ENCODE measurements around the gene ANKRD42.
"Not testable (repeated sequence)": the region's sequence is repeated elsewhere in the genome, so short reads cannot be mapped to it uniquely, and the experiment has no call there.

The ANKRD42 gene

GRCh38 chr11:83195143-83195466, 1.6 kb downstream of the ANKRD42 start:
- Mint-ChIP-seq H3K36me3 (peaks cover 17% of the 10 kb centered on the region), H3K9me3 (no peaks in the 10 kb centered on the region), H3K27me3 (no peaks in the 10 kb centered on the region), H3K4me1 (peaks cover 52% of the 10 kb centered on the region), H3K27ac (peak overlapping the region; percentile 93), H3K4me3 (peak overlapping the region; percentile 100)

- H3K27ac Mint-ChIP-seq: peak overlapping the region; percentile 53
- H3K4me3 Mint-ChIP-seq: peak overlapping the region; percentile 100
- H3K36me3 Mint-ChIP-seq: peaks cover 17% of the 10 kb centered on the region
- no peaks in the 10 kb centered on the region for H3K9me3 Mint-ChIP-seq
- no peaks in the 10 kb centered on the region for H3K27me3 Mint-ChIP-seq
- peaks cover 52% of the 10 kb centered on the region for H3K4me1 Mint-ChIP-seq
Observed at GRCh38 chr11:83195649-83196048, 2.1 kb downstream of the ANKRD42 start.

- no peak overlapping the region for H3K4me3 Mint-ChIP-seq
- no peaks in the 10 kb centered on the region for H3K9me3 Mint-ChIP-seq
- peaks cover 26% of the 10 kb centered on the region for H3K4me1 Mint-ChIP-seq
- no peak overlapping the region for H3K27ac Mint-ChIP-seq
- H3K27me3 Mint-ChIP-seq: no peaks in the 10 kb centered on the region
- H3K36me3 Mint-ChIP-seq: peaks cover 11% of the 10 kb centered on the region
Observed at GRCh38 chr11:83200035-83200434, 6.5 kb downstream of the ANKRD42 start.

GRCh38 chr11:83205608-83206185, 12.2 kb downstream of the ANKRD42 start:
- no peak overlapping the region for H3K4me3 Mint-ChIP-seq
- H3K27me3 Mint-ChIP-seq: no peaks in the 10 kb centered on the region
- H3K4me1 Mint-ChIP-seq: no peaks in the 10 kb centered on the region
- H3K36me3 Mint-ChIP-seq: peaks cover 8% of the 10 kb centered on the region
- no peak overlapping the region for H3K27ac Mint-ChIP-seq
- H3K9me3 Mint-ChIP-seq: no peaks in the 10 kb centered on the region

- Mint-ChIP-seq H3K27me3 (no peaks in the 10 kb centered on the region), H3K27ac (no peak overlapping the region), H3K4me3 (no peak overlapping the region), H3K36me3 (peaks cover 8% of the 10 kb centered on the region), H3K4me1 (no peaks in the 10 kb centered on the region), H3K9me3 (no peaks in the 10 kb centered on the region)
Observed at GRCh38 chr11:83206221-83206620, 12.7 kb downstream of the ANKRD42 start.

- H3K27ac Mint-ChIP-seq, H3K36me3 Mint-ChIP-seq, H3K27me3 Mint-ChIP-seq, H3K4me3 Mint-ChIP-seq, H3K4me1 Mint-ChIP-seq, H3K9me3 Mint-ChIP-seq: not testable (repeated sequence)
Observed at GRCh38 chr11:83206771-83207382, 13.4 kb downstream of the ANKRD42 start.

GRCh38 chr11:83219095-83219494, 25.6 kb downstream of the ANKRD42 start:
- Mint-ChIP-seq H3K4me1 (no peaks in the 10 kb centered on the region), H3K36me3 (peaks cover 5% of the 10 kb centered on the region), H3K27me3 (no peaks in the 10 kb centered on the region), H3K27ac (no peak overlapping the region), H3K9me3 (no peaks in the 10 kb centered on the region), H3K4me3 (no peak overlapping the region)

GRCh38 chr11:83220260-83220659, 26.7 kb downstream of the ANKRD42 start:
- Mint-ChIP-seq H3K9me3 (no peaks in the 10 kb centered on the region), H3K27me3 (no peaks in the 10 kb centered on the region), H3K27ac (no peak overlapping the region), H3K36me3 (peaks cover 3% of the 10 kb centered on the region), H3K4me1 (no peaks in the 10 kb centered on the region), H3K4me3 (no peak overlapping the region)

GRCh38 chr11:83221694-83222093, 28.2 kb downstream of the ANKRD42 start:
- Mint-ChIP-seq H3K9me3 (no peaks in the 10 kb centered on the region), H3K27me3 (no peaks in the 10 kb centered on the region), H3K27ac (no peak overlapping the region), H3K4me3 (no peak overlapping the region), H3K36me3 (no peaks in the 10 kb centered on the region), H3K4me1 (no peaks in the 10 kb centered on the region)

- no peaks in the 10 kb centered on the region for H3K4me1 Mint-ChIP-seq
- H3K36me3 Mint-ChIP-seq: no peaks in the 10 kb centered on the region
- H3K4me3 Mint-ChIP-seq: no peak overlapping the region
- H3K27me3 Mint-ChIP-seq: no peaks in the 10 kb centered on the region
- H3K27ac Mint-ChIP-seq: no peak overlapping the region
- H3K9me3 Mint-ChIP-seq: no peaks in the 10 kb centered on the region
Observed at GRCh38 chr11:83222499-83222898, 29.0 kb downstream of the ANKRD42 start.

GRCh38 chr11:83223457-83223856, 29.9 kb downstream of the ANKRD42 start:
- Mint-ChIP-seq H3K4me3 (no peak overlapping the region), H3K9me3 (no peaks in the 10 kb centered on the region), H3K27me3 (no peaks in the 10 kb centered on the region), H3K4me1 (no peaks in the 10 kb centered on the region), H3K36me3 (no peaks in the 10 kb centered on the region), H3K27ac (no peak overlapping the region)

GRCh38 chr11:83235825-83236224, 42.3 kb downstream of the ANKRD42 start:
- Mint-ChIP-seq H3K4me3 (no peak overlapping the region), H3K27ac (no peak overlapping the region), H3K9me3 (no peaks in the 10 kb centered on the region)

GRCh38 chr11:83238111-83238510, 44.6 kb downstream of the ANKRD42 start:
- Mint-ChIP-seq H3K4me1 (no peaks in the 10 kb centered on the region), H3K36me3 (peaks cover 4% of the 10 kb centered on the region), H3K9me3 (no peaks in the 10 kb centered on the region), H3K27ac (no peak overlapping the region), H3K27me3 (no peaks in the 10 kb centered on the region), H3K4me3 (no peak overlapping the region)

More at GRCh38 chr11:83235825-83236224, 42.3 kb downstream of the ANKRD42 start:
- no peaks in the 10 kb centered on the region for H3K27me3 Mint-ChIP-seq
- peaks cover 6% of the 10 kb centered on the region for H3K36me3 Mint-ChIP-seq
- H3K4me1 Mint-ChIP-seq: no peaks in the 10 kb centered on the region

- Mint-ChIP-seq H3K36me3 (peaks cover 3% of the 10 kb centered on the region), H3K27me3 (no peaks in the 10 kb centered on the region), H3K27ac (no peak overlapping the region), H3K4me1 (no peaks in the 10 kb centered on the region), H3K4me3 (no peak overlapping the region), H3K9me3 (no peaks in the 10 kb centered on the region)
Observed at GRCh38 chr11:83241291-83241946, 47.9 kb downstream of the ANKRD42 start.

GRCh38 chr11:83249445-83249844, 55.9 kb downstream of the ANKRD42 start:
- Mint-ChIP-seq H3K27ac (no peak overlapping the region), H3K4me3 (no peak overlapping the region), H3K27me3 (no peaks in the 10 kb centered on the region), H3K9me3 (no peaks in the 10 kb centered on the region), H3K4me1 (peaks cover 3% of the 10 kb centered on the region), H3K36me3 (peaks cover 1% of the 10 kb centered on the region)

- no peaks in the 10 kb centered on the region for H3K27me3 Mint-ChIP-seq
- no peak overlapping the region for H3K4me3 Mint-ChIP-seq
- H3K27ac Mint-ChIP-seq: no peak overlapping the region
- H3K36me3 Mint-ChIP-seq: peaks cover 1% of the 10 kb centered on the region
- peaks cover 3% of the 10 kb centered on the region for H3K4me1 Mint-ChIP-seq
- H3K9me3 Mint-ChIP-seq: no peaks in the 10 kb centered on the region
Observed at GRCh38 chr11:83249972-83250593, 56.6 kb downstream of the ANKRD42 start.

Data from activated naive CD4-positive, alpha-beta T cell treated with anti-CD3 and anti-CD28 coated beads, Interleukin-2, amount 50 U/mL, for 24 hours (primary cell).